ENCODE measurements around the gene LAMA2. TPM values are rescaled to one million over a fixed set of nuclear protein-coding genes. Genes with fewer than 3 reads are reported as not detected.

Gene LAMA2
- total and polyA plus RNA-seq, 8 donors: 3.4 to 110 (median 31.6) TPM

DNA sequence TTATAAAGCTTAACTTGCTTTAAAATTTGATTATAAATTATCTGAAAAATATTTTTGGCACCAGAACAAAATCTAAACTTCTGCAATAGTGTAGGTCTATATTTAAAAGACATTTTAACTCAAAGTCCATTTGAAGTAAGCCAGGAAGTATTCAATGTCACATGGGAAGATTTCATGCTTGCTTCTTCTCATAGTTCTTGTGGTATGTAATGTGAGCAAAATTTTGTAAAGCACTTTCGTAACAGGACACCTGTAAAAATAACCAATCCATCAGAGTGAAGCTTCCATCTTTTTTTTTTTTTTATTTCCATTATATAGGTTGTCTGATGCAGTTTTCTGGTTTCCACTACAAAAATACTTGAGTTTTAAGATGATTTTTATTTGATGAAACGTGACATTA, 386.1 kb downstream of the LAMA2 start:
- 90 to 95% (median 92%) methylated on average over 2 of the region's 2 CpGs for WGBS, 5 donors
- DNase-seq: no peak
- Histone ChIP-seq H3K4me1 (no peaks in the 10 kb centered on the region), H3K4me3 (no peak overlapping the region), H3K9me3 (no peaks in the 10 kb centered on the region), H3K27ac (no peak overlapping the region), H3K36me3 (peaks cover 0 to 15% (median 11%) of the 10 kb centered on the region in 4 donors), H3K27me3 (no peaks in the 10 kb centered on the region)
- TF ChIP-seq EP300 (IDR thresholded peaks at IDR 0.05) (no peak), POLR2A (IDR thresholded peaks at IDR 0.05) (no peak), POLR2AphosphoS5 (IDR thresholded peaks at IDR 0.05) (no peak)
- TF ChIP-seq, protein P1, sequence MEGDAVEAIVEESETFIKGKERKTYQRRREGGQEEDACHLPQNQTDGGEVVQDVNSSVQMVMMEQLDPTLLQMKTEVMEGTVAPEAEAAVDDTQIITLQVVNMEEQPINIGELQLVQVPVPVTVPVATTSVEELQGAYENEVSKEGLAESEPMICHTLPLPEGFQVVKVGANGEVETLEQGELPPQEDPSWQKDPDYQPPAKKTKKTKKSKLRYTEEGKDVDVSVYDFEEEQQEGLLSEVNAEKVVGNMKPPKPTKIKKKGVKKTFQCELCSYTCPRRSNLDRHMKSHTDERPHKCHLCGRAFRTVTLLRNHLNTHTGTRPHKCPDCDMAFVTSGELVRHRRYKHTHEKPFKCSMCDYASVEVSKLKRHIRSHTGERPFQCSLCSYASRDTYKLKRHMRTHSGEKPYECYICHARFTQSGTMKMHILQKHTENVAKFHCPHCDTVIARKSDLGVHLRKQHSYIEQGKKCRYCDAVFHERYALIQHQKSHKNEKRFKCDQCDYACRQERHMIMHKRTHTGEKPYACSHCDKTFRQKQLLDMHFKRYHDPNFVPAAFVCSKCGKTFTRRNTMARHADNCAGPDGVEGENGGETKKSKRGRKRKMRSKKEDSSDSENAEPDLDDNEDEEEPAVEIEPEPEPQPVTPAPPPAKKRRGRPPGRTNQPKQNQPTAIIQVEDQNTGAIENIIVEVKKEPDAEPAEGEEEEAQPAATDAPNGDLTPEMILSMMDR (IDR thresholded peaks at IDR 0.05): no peak
- intact Hi-C loops (cut with DNase I; ENCODE audit: low total_unique reads): no loop called here

DNA sequence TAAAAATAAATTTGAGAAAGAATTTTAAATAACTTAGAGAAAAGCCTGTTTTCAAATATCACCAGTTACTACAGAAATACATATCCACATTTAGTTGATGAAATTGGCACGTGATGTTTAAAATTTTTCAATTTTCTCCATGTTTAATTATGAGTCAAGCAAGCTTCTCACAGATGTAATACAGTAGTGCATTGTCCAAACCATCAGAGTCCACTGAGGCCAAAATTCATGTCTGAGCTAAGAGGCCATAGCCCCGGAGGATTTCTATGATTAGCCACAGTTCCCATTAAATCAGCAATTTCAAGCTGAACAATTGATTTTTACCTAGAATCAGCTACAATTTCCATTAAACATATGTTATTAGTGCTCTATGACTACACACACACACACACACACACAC, 387.0 kb downstream of the LAMA2 start:
- intact Hi-C loops (cut with DNase I; ENCODE audit: low total_unique reads): no loop called here
- WGBS, 5 donors: 84 to 95% (median 94%) methylated on average over 2 of the region's 2 CpGs
- Histone ChIP-seq H3K27ac (no peak overlapping the region), H3K27me3 (no peaks in the 10 kb centered on the region), H3K36me3 (peaks cover 0 to 15% (median 11%) of the 10 kb centered on the region in 4 donors), H3K9me3 (no peaks in the 10 kb centered on the region), H3K4me3 (no peak overlapping the region), H3K4me1 (no peaks in the 10 kb centered on the region)
- no peak for DNase-seq
- no peak for TF ChIP-seq POLR2AphosphoS5 (IDR thresholded peaks at IDR 0.05)
- TF ChIP-seq POLR2A (IDR thresholded peaks at IDR 0.05): no peak
- TF ChIP-seq, protein P1 (IDR thresholded peaks at IDR 0.05): no peak
- TF ChIP-seq EP300 (IDR thresholded peaks at IDR 0.05): no peak

DNA sequence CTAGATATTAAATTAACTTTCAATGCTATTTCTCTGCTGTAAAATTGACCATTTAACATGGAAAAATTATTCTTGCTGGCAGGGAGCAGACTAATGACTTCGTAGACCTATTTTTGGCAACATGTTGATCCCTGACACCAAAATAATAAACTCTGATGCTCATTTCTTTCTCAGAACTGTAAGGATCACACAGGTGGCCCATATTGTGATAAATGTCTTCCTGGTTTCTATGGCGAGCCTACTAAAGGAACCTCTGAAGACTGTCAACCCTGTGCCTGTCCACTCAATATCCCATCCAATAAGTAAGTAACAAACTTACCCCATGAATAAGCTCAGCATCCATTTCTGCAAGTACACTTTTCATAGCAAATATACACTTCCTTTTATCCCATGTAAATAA, 387.5 kb downstream of the LAMA2 start:
- WGBS, 5 donors: 81 to 89% (median 83%) methylated on average over 2 of the region's 2 CpGs
- H3K9me3 ChIP-seq: no peaks in the 10 kb centered on the region

DNA sequence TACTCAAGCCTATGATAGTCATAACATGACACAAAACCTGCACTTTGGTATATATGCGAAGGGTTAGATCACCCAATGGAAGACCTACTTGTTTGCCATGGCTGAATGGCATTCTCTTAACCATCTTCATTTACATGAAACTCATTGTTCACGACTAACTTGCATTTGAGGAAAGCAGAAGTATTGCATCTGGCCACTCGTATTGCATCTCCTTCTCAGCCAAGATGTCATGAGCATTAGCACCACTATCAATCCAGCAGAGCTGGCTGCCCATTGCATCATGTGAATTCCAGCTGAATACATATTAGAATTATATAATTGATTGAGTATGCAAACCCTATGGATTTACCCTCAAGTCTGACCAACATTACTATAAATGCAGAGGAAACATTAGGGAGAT, 390.2 kb downstream of the LAMA2 start:
- no peak overlapping the region for H3K4me3 ChIP-seq
- H3K9me3 ChIP-seq: no peaks in the 10 kb centered on the region
- intact Hi-C loops (cut with DNase I; ENCODE audit: low total_unique reads): no loop called here
- no peak for DNase-seq
- peaks cover 0 to 13% (median 6%) of the 10 kb centered on the region in 4 donors for H3K36me3 ChIP-seq
- 72 to 84% (median 79%) methylated on average over 3 of the region's 3 CpGs for WGBS, 5 donors
- H3K4me1 ChIP-seq: no peaks in the 10 kb centered on the region
- H3K27me3 ChIP-seq: no peaks in the 10 kb centered on the region
- TF ChIP-seq POLR2AphosphoS5 (IDR thresholded peaks at IDR 0.05) (no peak), POLR2A (IDR thresholded peaks at IDR 0.05) (no peak), EP300 (IDR thresholded peaks at IDR 0.05) (no peak)
- TF ChIP-seq, protein P1 (IDR thresholded peaks at IDR 0.05): no peak
- no peak overlapping the region for H3K27ac ChIP-seq

More for the DNA sequence above, 387.5 kb downstream of the LAMA2 start:
- peaks cover 0 to 15% (median 11%) of the 10 kb centered on the region in 4 donors for H3K36me3 ChIP-seq
- no peak overlapping the region for H3K27ac ChIP-seq
- DNase-seq: no peak
- no peak overlapping the region for H3K4me3 ChIP-seq
- no peak for TF ChIP-seq POLR2A (IDR thresholded peaks at IDR 0.05)
- TF ChIP-seq, protein P1 (IDR thresholded peaks at IDR 0.05): no peak
- TF ChIP-seq POLR2AphosphoS5 (IDR thresholded peaks at IDR 0.05): no peak
- TF ChIP-seq EP300 (IDR thresholded peaks at IDR 0.05): no peak
- intact Hi-C loops (cut with DNase I; ENCODE audit: low total_unique reads): no loop called here
- no peaks in the 10 kb centered on the region for H3K27me3 ChIP-seq
- no peaks in the 10 kb centered on the region for H3K4me1 ChIP-seq

All from stomach (tissue), 9 donors.